Neural cell (in vitro differentiated cells): ENCODE results near the gene CDH4.

Experiments
- CTCF ChIP-seq: fragments of 450-650 bp; IDR thresholded peaks from 2 replicates; pipeline ENCODE4 v1.5.1; 2014; ENCODE audit warnings: antibody characterized with exemption, mild to moderate bottlenecking, moderate library complexity; ENCODE audit not compliant: poor library complexity, severe bottlenecking
- EP300 ChIP-seq: fragments of 450-650 bp; conservative IDR thresholded peaks from 2 replicates; pipeline ENCODE4 v1.6.1; 2014; ENCODE audit warnings: antibody characterized with exemption, mild to moderate bottlenecking, moderate library complexity; ENCODE audit not compliant: poor library complexity, severe bottlenecking
- EZH2 ChIP-seq: fragments of 200-600, 300-800 bp; shearing (Covaris generic), sonication (generic); IDR thresholded peaks from 2 replicates; pipeline ENCODE4 v1.6.1; 2014; ENCODE audit warnings: antibody characterized with exemption, low read length, borderline replicate concordance, mild to moderate bottlenecking; ENCODE audit not compliant: insufficient read depth, poor library complexity, severe bottlenecking
- MXI1 ChIP-seq: fragments of 450-650 bp; conservative IDR thresholded peaks from 2 replicates; pipeline ENCODE4 v1.6.1; 2014; ENCODE audit warnings: antibody characterized with exemption, mild to moderate bottlenecking; ENCODE audit not compliant: poor library complexity, severe bottlenecking
- POLR2AphosphoS5 ChIP-seq: IDR thresholded peaks from 2 replicates; pipeline ENCODE4 v1.6.1; 2012
- RAD21 ChIP-seq: fragments of 450-650 bp; conservative IDR thresholded peaks from 2 replicates; pipeline ENCODE4 v1.6.1; 2014; ENCODE audit warnings: antibody characterized with exemption, mild to moderate bottlenecking, moderate library complexity
- REST ChIP-seq: IDR thresholded peaks from 2 replicates; pipeline ENCODE4 v1.6.1; 2012; ENCODE audit warnings: borderline replicate concordance

- TF ChIP-seq MXI1 (no peak), EZH2 (no peak), EP300 (no peak), REST (no peak), CTCF (no peak), RAD21 (no peak), POLR2AphosphoS5 (no peak)
Measured at GRCh38 chr20:61567204-61567603, 315.1 kb downstream of the CDH4 start.
